B cell (primary cell): ENCODE data around the gene MRNIP. TPM values are rescaled to one million over a fixed set of nuclear protein-coding genes. Genes with fewer than 3 reads are reported as not detected.

Experiments
- ATAC-seq: fragments of 200-7000 bp; cut with Tn5 transposase; one replicate; pipeline ENCODE4 v1.10.0; 2021; ENCODE audit warnings: low read depth, mild to moderate bottlenecking, moderate number of reproducible peaks, moderate library complexity
- CTCF ChIA-PET: fragments of 350-600 bp; sonication (Branson Sonifier 250); formaldehyde crosslinking; loops from one replicate; lab custom pipeline; 2021; ENCODE audit warnings: antibody characterized with exemption, inconsistent platforms; lab: Charles Lee
- POLR2A ChIA-PET: fragments of 350-600 bp; sonication (Branson Sonifier 250); formaldehyde crosslinking; loops from one replicate; lab custom pipeline; 2021; ENCODE audit warnings: antibody characterized with exemption; lab: Charles Lee
- DNase-seq: peaks from one replicate; pipeline ENCODE4 v3.0.0; 2013
- H2AFZ ChIP-seq: 2 replicates; pipeline ENCODE4 v1.6.1; 2012; ENCODE audit warnings: mild to moderate bottlenecking, low read depth, low read length; ENCODE audit not compliant: insufficient read depth, poor library complexity, severe bottlenecking
- H3K27ac ChIP-seq, 2 donors: 1 replicate in 1 of 2; 2 replicates in 1 of 2; pipeline ENCODE4 v1.5.1; 2012 to 2013; ENCODE audit warnings: low read length in 2 of 2, mild to moderate bottlenecking in 2 of 2, moderate library complexity in 1 of 2
- H3K27me3 ChIP-seq, 4 experiments: fragments of 200-600 bp in 1 of 4; sonication (generic) in 1 of 4; replicated peaks in 1 of 4; 1 replicate in 2 of 4; 2 replicates in 2 of 4; pipeline versions ENCODE4 v1.6.1 to v1.7.0; 2013 to 2016; ENCODE audit warnings: low read length in 3 of 4, mild to moderate bottlenecking in 2 of 4, mixed read lengths in 1 of 4, moderate library complexity in 1 of 4; ENCODE audit not compliant: insufficient read depth in 4 of 4, control insufficient read depth in 3 of 4; ENCODE audit errors: control extremely low read depth in 1 of 4
- H3K36me3 ChIP-seq, 2 experiments: replicated peaks in 1 of 2; 1 replicate in 1 of 2; 2 replicates in 1 of 2; pipeline versions ENCODE4 v1.6.1 to v1.7.1; 2013; ENCODE audit warnings: low read length in 1 of 2; ENCODE audit not compliant: insufficient read depth in 2 of 2, control insufficient read depth in 1 of 2; ENCODE audit errors: control extremely low read depth in 1 of 2, extremely low read depth in 1 of 2
- H3K4me1 ChIP-seq, 2 donors: fragments of 200-600 bp in 1 of 2; sonication (generic) in 1 of 2; 1 replicate in 1 of 2; 2 replicates in 1 of 2; pipeline versions ENCODE4 v1.5.1 to v1.6.1; 2013 to 2017; ENCODE audit warnings: low read length in 2 of 2; ENCODE audit not compliant: control insufficient read depth in 2 of 2, insufficient read depth in 2 of 2
- H3K4me2 ChIP-seq: replicated peaks from 2 replicates; pipeline ENCODE3; 2012; ENCODE audit warnings: mild to moderate bottlenecking, low read depth, low read length; ENCODE audit not compliant: poor library complexity, severe bottlenecking
- H3K4me3 ChIP-seq, 5 experiments: fragments of 200-600 bp in 1 of 5; sonication (generic) in 1 of 5; 1 replicate in 3 of 5; 2 replicates in 2 of 5; pipeline versions ENCODE4 v1.5.1 to v1.7.0; 2011 to 2016; ENCODE audit warnings: low read length in 4 of 5, mild to moderate bottlenecking in 4 of 5, low read depth in 2 of 5, control low read depth in 1 of 5, moderate library complexity in 1 of 5; ENCODE audit not compliant: insufficient read depth in 1 of 5; ENCODE audit errors: control extremely low read depth in 1 of 5, extremely low read depth in 1 of 5
- H3K79me2 ChIP-seq: fragments of 200-600 bp; sonication (generic); one replicate; pipeline ENCODE4 v1.6.0; 2016; ENCODE audit warnings: low read length; ENCODE audit not compliant: control insufficient read depth, insufficient read depth
- H3K9ac ChIP-seq: fragments of 200-600 bp; sonication (generic); 2 replicates; pipeline ENCODE4 v1.6.1; 2017; ENCODE audit warnings: mild to moderate bottlenecking, low read length, moderate library complexity
- H3K9me3 ChIP-seq, 3 donors: one replicate each; pipeline versions ENCODE4 v1.6.1 to v1.7.1; 2013; ENCODE audit warnings: low read length in 2 of 3; ENCODE audit not compliant: control insufficient read depth in 2 of 3, insufficient read depth in 1 of 3; ENCODE audit errors: control extremely low read depth in 1 of 3
- H4K20me1 ChIP-seq: 2 replicates; pipeline ENCODE4 v1.6.0; 2012; ENCODE audit warnings: mild to moderate bottlenecking, low read length; ENCODE audit not compliant: insufficient read depth, control insufficient read depth, poor library complexity, severe bottlenecking
- H3K27ac Mint-ChIP-seq: one replicate; pipeline ENCODE4 v1.8.0; 2021; ENCODE audit warnings: mixed read lengths
- H3K27me3 Mint-ChIP-seq: one replicate; pipeline ENCODE4 v1.8.0; 2021; ENCODE audit warnings: mixed read lengths
- H3K4me1 Mint-ChIP-seq: one replicate; pipeline ENCODE4 v1.8.0; 2021; ENCODE audit warnings: mixed read lengths
- H3K4me3 Mint-ChIP-seq: one replicate; pipeline ENCODE4 v1.8.0; 2021; ENCODE audit warnings: mixed read lengths
- H3K9me3 Mint-ChIP-seq: one replicate; pipeline ENCODE4 v1.8.0; 2022; ENCODE audit warnings: mixed read lengths; ENCODE audit not compliant: insufficient read depth
- CTCF ChIP-seq: fragments of 200-600 bp; IDR thresholded peaks from one replicate; pipeline ENCODE4 v1.8.0; 2022; ENCODE audit warnings: antibody characterized with exemption, mild to moderate bottlenecking
- EZH2 ChIP-seq: IDR thresholded peaks from 2 replicates; pipeline ENCODE4 v1.6.1; 2012; ENCODE audit warnings: borderline replicate concordance, low read depth, mild to moderate bottlenecking, moderate library complexity, low read length; ENCODE audit not compliant: insufficient read depth, poor library complexity, severe bottlenecking
- WGBS: methylation state at CpG from one replicate; pipeline ENCODE4 v1.1.5; 2013; ENCODE audit warnings: missing lambda C conversion rate; ENCODE audit not compliant: insufficient coverage; 5-methylcytosine and 5-hydroxymethylcytosine counted together
- intact Hi-C: fragments of 100-400 bp; cut with micrococcal nuclease; formaldehyde crosslinking; loops from one replicate; pipeline ENCODE4 v1.10.0; 2022
- polyA plus RNA-seq: library from polyadenylated mRNA; depleted of rRNA; stranded (reverse); fragments of >200 nt; gene quantifications from 2 replicates; pipeline ENCODE4 v1.2.3, GENCODE V29; 2012
- total RNA-seq, 2 donors: library from RNA; stranded (reverse); fragments of 120-200 nt in 1 of 2; gene quantifications; 1 replicate in 1 of 2; 2 replicates in 1 of 2; pipeline versions ENCODE4 v1.2.3 to v1.2.4, GENCODE V29; 2013 to 2022

Gene MRNIP
- total and polyA plus RNA-seq, 2 donors (not counting 1 experiment from before 2014, with no cell fraction given), result 152 to 178 TPM

GRCh38 chr5:179865491-179866240 lies 7.0 kb upstream of the MRNIP start:
- WGBS, result 98% methylated on average over 13 of the region's 15 CpGs
- TF ChIP-seq EZH2, result no peak
- TF ChIP-seq CTCF, result no peak

GRCh38 chr5:179864686-179865085 lies 6.1 kb upstream of the MRNIP start:
- H3K4me1 ChIP-seq, result no peaks in the 10 kb centered on the region
- no peak overlapping the region for H2AFZ ChIP-seq
- ChIA-PET CTCF (interaction anchor here (0.9 to 1.6 kb wide), 4 partner anchors 12 to 110 kb away, joined by 3 to 4 read pairs (median 4); no protein-coding TSS in a partner anchor), POLR2A (interaction anchor here (0.6 kb wide), 1 partner anchor 241 kb away, joined by 4 read pairs; no protein-coding TSS in a partner anchor)
- no peak overlapping the region for H3K4me2 ChIP-seq
- no peaks in the 10 kb centered on the region for H3K79me2 ChIP-seq
- intact Hi-C loops, result no loop called here
- H3K27ac ChIP-seq, result no peak overlapping the region
- Mint-ChIP-seq H3K9me3 (no peaks in the 10 kb centered on the region), H3K4me3 (no peak overlapping the region), H3K27me3 (no peaks in the 10 kb centered on the region), H3K4me1 (peaks cover 11% of the 10 kb centered on the region), H3K27ac (no peak overlapping the region)
- H3K9me3 ChIP-seq, result peaks cover 0 to 5% (median 0%) of the 10 kb centered on the region in 3 donors
- H3K27me3 ChIP-seq, result no peaks in the 10 kb centered on the region
- no peaks in the 10 kb centered on the region for H4K20me1 ChIP-seq
- no peak for DNase-seq
- H3K4me3 ChIP-seq, result no peak overlapping the region
- 93% methylated on average over 7 of the region's 7 CpGs for WGBS
- H3K9ac ChIP-seq, result no peak overlapping the region
- H3K36me3 ChIP-seq, result peaks cover 0 to 38% of the 10 kb centered on the region in 2 experiments
- no peak for TF ChIP-seq EZH2
- no peak for TF ChIP-seq CTCF
- no peak for ATAC-seq

More at GRCh38 chr5:179865491-179866240, 7.0 kb upstream of the MRNIP start:
- H4K20me1 ChIP-seq, result no peaks in the 10 kb centered on the region
- no peak overlapping the region for H3K4me3 Mint-ChIP-seq
- H3K27me3 ChIP-seq, result no peaks in the 10 kb centered on the region
- H2AFZ ChIP-seq, result no peak overlapping the region
- H3K36me3 ChIP-seq, result peaks cover 0 to 39% of the 10 kb centered on the region in 2 experiments
- no peak for DNase-seq
- no peak overlapping the region for H3K4me2 ChIP-seq
- H3K4me3 ChIP-seq, result no peak overlapping the region
- H3K9ac ChIP-seq, result no peak overlapping the region
- H3K27ac ChIP-seq, result no peak overlapping the region
- H3K27ac Mint-ChIP-seq, result no peak overlapping the region
- H3K9me3 ChIP-seq, result peaks cover 0 to 5% (median 0%) of the 10 kb centered on the region in 3 donors
- no peaks in the 10 kb centered on the region for H3K27me3 Mint-ChIP-seq
- no peak for ATAC-seq
- no peaks in the 10 kb centered on the region for H3K9me3 Mint-ChIP-seq
- intact Hi-C loops, result loop anchor here (1.0 kb wide), 1 partner anchor 110 kb away; no protein-coding TSS in a partner anchor
- CTCF ChIA-PET, result interaction anchor here (0.9 to 3.4 kb wide), 3 partner anchors 13 to 109 kb away, joined by 3 to 13 read pairs (median 3); no protein-coding TSS in a partner anchor
- POLR2A ChIA-PET, result no interaction called here
- peaks cover 3% of the 10 kb centered on the region for H3K4me1 Mint-ChIP-seq
- H3K4me1 ChIP-seq, result no peaks in the 10 kb centered on the region
- H3K79me2 ChIP-seq, result no peaks in the 10 kb centered on the region
